ENCODE measurements around the gene SECISBP2L.

The SECISBP2L gene

GRCh38 chr15:48963524-48964113, 82.6 kb downstream of the SECISBP2L start, which contains the start of gene SHC4:
Gene SHC4, minus strand, starts transcription at chr15:48963919. Its CDS starts 904 bp downstream, at chr15:48963015.
- DNase-seq = peak; percentile 78

- DNase-seq = peak; percentile 63
Observed at GRCh38 chr15:48962662-48963523, 83.4 kb downstream of the SECISBP2L start.

DNA sequence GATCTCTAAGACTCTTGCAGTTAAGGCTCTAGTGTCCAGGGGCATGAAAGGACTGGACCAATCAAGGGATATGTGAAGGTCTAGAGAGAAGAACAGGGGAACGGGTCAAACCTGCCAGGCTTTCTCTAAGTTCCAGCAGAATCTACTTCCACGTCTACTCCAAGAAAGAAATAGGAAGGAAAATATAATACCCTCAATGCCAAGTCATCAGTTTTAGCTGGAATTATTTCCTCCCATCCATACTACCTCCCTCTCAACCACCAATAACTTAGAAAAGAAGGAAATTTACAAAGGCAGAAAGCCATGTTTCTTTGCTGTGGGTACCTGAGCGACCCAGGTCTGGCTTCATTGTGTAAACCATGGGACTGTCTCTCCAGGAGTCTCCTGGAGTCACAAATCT, 90.3 kb downstream of the SECISBP2L start:
- DNase-seq = no peak

DNA sequence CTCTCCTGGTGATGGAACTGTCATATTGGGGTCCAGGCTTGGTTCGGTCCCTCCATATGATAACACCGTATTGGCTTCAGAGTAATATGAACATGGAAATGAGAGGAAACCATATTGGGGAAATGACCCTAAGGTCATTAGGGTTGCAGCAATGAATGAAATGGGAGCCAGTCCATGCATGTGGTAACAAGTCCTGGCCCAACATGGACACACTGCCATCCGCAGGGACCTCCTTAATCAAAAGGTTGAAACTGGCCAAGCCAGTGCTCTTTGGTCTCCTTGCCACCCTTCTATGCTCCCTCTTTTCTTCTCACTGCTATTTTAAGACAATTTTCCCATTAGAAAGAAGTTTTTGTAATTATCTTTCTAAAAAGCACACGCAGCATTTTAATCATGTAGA, 90.9 kb downstream of the SECISBP2L start:
- DNase-seq = no peak

DNA sequence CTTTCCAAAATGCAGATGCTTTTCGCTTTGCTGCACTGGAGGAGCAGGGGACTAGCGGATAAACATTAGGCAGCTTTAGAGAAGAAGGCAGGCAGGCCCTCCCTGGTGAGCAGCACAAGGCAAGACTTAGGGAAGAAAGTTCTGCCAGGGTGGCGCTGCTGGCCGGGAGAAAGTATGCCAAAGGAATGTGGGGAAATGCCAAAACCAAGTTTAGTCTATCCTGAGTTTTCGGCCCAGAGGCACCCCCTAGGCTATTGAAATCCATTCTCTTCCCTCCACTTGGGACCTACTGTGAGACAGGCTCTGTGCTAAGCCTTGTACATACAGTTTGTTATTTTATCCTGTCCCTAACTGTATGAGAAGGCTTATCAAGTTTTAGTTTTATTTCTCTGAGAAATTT, 91.7 kb downstream of the SECISBP2L start:
- DNase-seq = no peak

DNA sequence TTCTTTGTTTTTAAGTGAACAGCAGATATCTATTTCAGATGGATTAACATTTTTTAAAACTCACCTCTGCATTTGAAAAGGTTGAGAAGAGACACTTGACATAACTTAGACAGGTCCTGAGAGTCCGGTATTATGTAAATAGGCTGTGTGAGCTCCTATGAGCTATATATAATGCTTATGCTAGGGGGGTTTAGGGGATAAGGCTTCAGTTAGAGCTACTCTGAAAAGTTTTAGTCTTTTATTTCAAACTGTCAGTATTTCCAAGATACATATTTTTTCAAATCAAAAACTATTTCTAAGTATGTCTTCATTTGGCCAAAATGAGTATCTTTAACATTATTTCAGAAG, 99.4 kb downstream of the SECISBP2L start:
- DNase-seq = no peak

GRCh38 chr15:48946074-48946839, 100.0 kb downstream of the SECISBP2L start:
- no peak for DNase-seq

- DNase-seq = no peak
Observed at GRCh38 chr15:48945386-48945785, 100.9 kb downstream of the SECISBP2L start.

DNA sequence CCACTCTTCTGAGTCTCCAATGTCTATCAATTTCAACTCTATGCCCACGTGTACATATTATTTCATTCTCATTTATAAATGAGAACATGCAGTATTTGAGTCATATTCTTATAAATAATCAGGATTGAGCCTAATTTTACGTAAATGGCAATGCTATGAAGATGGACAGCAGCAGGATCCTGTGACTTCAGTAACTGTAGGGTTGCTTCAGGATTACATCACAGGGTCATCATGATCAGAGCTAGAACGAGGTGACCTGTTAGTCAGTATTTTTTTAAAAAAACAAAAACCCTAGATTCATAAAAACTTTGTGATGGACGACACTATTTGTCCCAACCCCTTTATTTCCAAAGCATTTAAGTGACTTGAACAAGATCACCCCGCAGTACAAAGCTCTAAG, 104.3 kb downstream of the SECISBP2L start:
- DNase-seq = no peak

DNA sequence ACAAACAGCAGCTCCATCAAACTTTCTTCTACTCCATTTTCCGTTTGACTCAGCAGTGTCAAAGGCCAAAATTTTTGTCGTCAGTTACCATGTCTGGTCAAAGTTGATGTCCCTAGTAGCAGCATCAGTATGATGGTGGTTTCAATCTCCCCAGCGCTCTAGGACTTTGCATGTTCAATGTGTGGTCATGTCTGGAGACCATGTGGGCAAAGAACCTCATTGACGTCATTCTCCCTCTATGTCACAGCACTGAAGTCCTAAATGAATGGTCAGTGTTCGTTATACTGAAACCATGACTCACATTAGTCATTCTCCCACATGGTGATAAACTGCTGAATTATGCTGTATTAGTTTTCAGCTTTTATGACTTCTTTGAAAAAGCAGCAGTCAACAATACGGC, 105.7 kb downstream of the SECISBP2L start:
- no peak for DNase-seq

DNA sequence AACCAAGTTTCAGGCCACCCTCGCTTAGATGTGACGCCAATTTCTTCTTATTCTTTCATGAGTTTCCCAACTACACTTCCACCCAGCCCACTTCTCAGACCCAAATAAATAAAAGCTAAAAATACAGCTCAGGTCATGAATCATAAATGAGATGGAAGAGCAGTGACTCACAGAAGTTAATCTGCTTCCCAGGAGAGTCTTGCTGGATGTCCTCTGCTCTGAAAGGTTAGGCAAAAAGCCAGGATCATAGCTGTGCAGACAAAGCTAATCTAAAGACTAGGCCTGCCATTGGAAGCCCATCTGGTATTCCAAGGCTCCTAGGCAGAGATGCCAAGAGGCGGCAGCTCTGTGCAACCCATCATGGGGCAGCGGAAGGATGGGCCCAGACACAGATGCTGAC, 106.6 kb downstream of the SECISBP2L start:
- DNase-seq = peak; percentile 49

Measured in NCI-H82 (cell line).